ENCODE results near the gene AGPAT2.

The AGPAT2 gene

DNA sequence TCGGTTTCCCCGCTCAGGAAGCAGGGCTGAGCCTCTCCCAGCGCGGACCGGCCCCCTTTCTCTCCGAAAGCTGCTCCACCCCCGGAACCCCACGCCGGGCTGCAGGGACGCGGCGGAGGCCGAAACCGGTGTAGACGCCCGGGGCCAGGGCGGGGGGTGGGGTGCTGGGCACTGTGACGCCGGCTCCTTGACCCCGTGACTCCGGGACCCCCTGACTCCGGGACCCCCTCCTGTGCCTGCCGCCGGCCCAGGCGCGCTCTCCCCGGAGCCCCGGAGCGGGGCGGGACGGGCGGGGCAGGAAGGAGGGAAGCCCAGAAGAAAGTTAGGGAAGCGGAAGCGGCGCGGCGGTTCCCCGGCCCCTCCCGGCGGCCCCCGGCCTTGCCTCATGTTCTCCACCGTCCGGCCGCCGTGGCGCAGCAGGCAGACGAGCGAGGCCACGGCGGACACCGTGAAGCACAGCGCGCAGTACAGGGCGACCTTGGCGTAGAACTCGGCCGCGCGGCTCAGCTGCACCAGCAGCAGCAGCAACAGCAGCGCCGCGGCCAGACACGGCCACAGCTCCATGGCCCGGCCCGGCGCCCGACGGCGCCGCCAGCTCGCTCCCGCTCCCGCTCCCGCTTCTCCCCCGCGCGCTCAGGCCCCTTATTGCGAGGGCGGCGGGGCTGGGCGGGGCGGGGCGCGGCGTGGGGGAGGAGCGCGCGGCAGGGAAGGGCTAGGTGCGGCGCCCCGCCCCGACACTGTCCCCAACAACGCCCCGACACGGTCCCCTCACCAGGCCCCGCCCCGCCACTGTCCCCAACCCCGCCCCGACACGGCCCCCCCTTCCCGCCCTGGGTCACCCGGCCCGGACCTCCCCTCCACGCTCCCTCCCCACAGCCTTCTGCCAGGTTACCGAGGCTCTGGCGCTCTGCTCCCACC lies at the start of gene AGPAT2:
TSS of gene AGPAT2 (minus strand) at position 664 of the 918 bp plus-strand sequence. CDS start at position 564, 100 bp downstream.
- Histone ChIP-seq H3K4me1 (ENCODE audit: control insufficient read depth in 1 of 2, insufficient read depth in 1 of 2, low read depth in 1 of 2, low read length in 1 of 2) (peaks cover 38 to 44% of the 10 kb centered on the region in 2 experiments), H3K9me3 (no peaks in the 10 kb centered on the region), H3K27ac (peak within 1 kb of the TSS; percentile 95), H3K36me3 (no peaks in the 10 kb centered on the region), H3K4me3 (ENCODE audit: low read depth in 1 of 2, low read length in 1 of 2) (peak within 1 kb of the TSS; percentile 86 to 88), H3K27me3 (no peaks in the 10 kb centered on the region)
- peak; percentile 47 for TF ChIP-seq CTCF (IDR thresholded peaks at IDR 0.05)

GRCh38 chr9:136735812-136736480 lies 48.7 kb upstream of the AGPAT2 start:
- no peak overlapping the region for H3K4me3 ChIP-seq (ENCODE audit: low read depth in 1 of 2, low read length in 1 of 2)

DNA sequence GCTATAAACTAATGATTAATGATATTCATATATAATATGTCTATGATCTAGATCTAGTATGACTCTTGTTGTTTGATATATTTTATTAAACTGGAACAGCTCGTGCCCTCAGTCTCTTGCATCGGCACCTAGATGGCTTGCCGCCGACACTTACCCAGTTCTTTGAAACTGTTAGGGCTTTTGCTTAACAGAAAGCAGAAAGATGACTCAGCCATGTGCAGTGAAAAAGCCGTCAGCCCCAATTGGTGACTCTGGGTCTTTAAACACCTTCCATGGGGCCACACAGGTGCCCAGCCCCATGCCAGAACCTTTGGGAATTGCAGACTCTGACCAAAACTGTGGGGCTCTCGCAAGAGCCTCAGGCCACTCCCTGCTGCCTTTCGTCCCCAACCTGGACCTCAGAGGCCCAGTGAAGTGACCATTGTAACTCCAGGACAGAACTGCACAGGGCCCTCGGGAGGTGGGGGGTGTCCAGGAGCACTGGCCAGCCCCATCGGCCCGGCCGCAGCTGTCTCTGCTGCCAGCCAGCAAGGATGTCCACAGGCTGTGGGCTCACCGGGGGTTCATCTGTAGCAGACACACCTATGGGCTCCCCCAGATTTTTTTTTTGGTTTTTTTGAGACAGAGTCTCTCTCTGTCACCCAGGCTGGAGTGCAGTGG lies 47.7 kb upstream of the AGPAT2 start:
- H3K4me3 ChIP-seq (ENCODE audit: low read depth in 1 of 2, low read length in 1 of 2): no peak overlapping the region
- no peaks in the 10 kb centered on the region for H3K9me3 ChIP-seq
- no peaks in the 10 kb centered on the region for H3K36me3 ChIP-seq
- no peak for TF ChIP-seq CTCF (IDR thresholded peaks at IDR 0.05)
- H3K27me3 ChIP-seq: peaks cover 22% of the 10 kb centered on the region
- H3K4me1 ChIP-seq (ENCODE audit: control insufficient read depth in 1 of 2, insufficient read depth in 1 of 2, low read depth in 1 of 2, low read length in 1 of 2): no peaks in the 10 kb centered on the region
- no peak overlapping the region for H3K27ac ChIP-seq

More at GRCh38 chr9:136735812-136736480, 48.7 kb upstream of the AGPAT2 start:
- TF ChIP-seq CTCF (IDR thresholded peaks at IDR 0.05): no peak
- Histone ChIP-seq H3K9me3 (no peaks in the 10 kb centered on the region), H3K27me3 (peaks cover 27% of the 10 kb centered on the region), H3K36me3 (no peaks in the 10 kb centered on the region), H3K4me1 (ENCODE audit: control insufficient read depth in 1 of 2, insufficient read depth in 1 of 2, low read depth in 1 of 2, low read length in 1 of 2) (no peaks in the 10 kb centered on the region), H3K27ac (no peak overlapping the region)

DNA sequence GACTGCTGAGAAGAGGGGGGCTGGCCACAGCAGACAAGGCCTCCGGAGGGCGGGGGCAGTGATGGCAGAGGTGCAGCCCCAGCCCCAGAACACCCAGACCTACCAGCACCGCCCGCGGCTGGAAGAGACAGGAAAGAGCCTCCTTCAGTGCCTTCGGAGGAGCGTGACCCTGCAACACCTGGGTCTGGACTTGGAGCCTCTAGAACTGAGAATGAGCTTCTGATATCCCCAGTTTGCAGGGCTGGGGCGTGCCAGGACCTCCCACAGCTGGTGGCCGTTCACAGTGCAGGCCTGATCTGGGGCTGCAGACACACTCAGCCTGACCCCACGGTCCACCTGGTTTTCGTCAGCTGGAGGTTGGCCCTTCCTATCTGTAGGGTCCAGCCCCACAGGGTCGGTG lies 46.4 kb upstream of the AGPAT2 start:
- Histone ChIP-seq H3K4me3 (ENCODE audit: low read depth in 1 of 2, low read length in 1 of 2) (no peak overlapping the region), H3K27me3 (peaks cover 22% of the 10 kb centered on the region), H3K9me3 (no peaks in the 10 kb centered on the region), H3K27ac (no peak overlapping the region), H3K36me3 (no peaks in the 10 kb centered on the region), H3K4me1 (ENCODE audit: control insufficient read depth in 1 of 2, insufficient read depth in 1 of 2, low read depth in 1 of 2, low read length in 1 of 2) (peaks cover 4 to 5% of the 10 kb centered on the region in 2 experiments)
- TF ChIP-seq CTCF (IDR thresholded peaks at IDR 0.05): no peak

GRCh38 chr9:136732444-136733178 lies 45.4 kb upstream of the AGPAT2 start:
- Histone ChIP-seq H3K27me3 (peaks cover 25% of the 10 kb centered on the region), H3K9me3 (no peaks in the 10 kb centered on the region), H3K4me3 (ENCODE audit: low read depth in 1 of 2, low read length in 1 of 2) (no peak overlapping the region), H3K27ac (no peak overlapping the region), H3K4me1 (ENCODE audit: control insufficient read depth in 1 of 2, insufficient read depth in 1 of 2, low read depth in 1 of 2, low read length in 1 of 2) (peaks cover 10 to 12% of the 10 kb centered on the region in 2 experiments), H3K36me3 (no peaks in the 10 kb centered on the region)
- TF ChIP-seq CTCF (IDR thresholded peaks at IDR 0.05): no peak
